Hepatocyte (in vitro differentiated cells): Measurements from ENCODE around the gene FAM221B.

Experiments
- CTCF ChIP-seq: fragments of 200-600 bp; sonication (generic); IDR thresholded peaks from 2 replicates; pipeline ENCODE4 v1.5.1; 2016; ENCODE audit warnings: antibody characterized with exemption, mild to moderate bottlenecking; ENCODE audit not compliant: poor library complexity
- EZH2 ChIP-seq: fragments of 200-600 bp; sonication (generic); IDR thresholded peaks from 2 replicates; pipeline ENCODE4 v1.6.1; 2016; ENCODE audit warnings: antibody characterized with exemption, mild to moderate bottlenecking, borderline replicate concordance

DNA sequence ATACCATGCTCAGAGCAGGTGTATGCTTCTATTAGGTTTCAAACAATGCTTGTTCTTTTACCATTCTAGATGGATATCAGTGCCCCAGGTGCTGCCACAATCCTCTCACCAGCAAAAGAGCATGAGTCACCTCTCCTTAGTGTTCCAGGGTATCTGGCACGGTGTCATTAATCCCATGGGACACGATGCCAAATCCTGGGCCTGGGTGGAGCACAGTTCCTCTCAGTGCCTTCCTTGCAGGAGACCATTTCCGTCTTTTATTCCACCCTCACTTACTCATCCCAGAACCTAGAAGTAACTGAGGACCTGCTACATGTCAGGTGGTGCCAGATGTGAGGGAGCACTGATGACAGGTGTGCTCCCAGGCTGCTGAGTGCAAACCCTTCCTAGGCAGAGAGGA lies 43.0 kb upstream of the FAM221B start:
- TF ChIP-seq CTCF (no peak), EZH2 (no peak)
